ENCODE results near the gene REV3L. TPM values are rescaled to one million over a fixed set of nuclear protein-coding genes. Genes with fewer than 3 reads are reported as not detected.

Gene REV3L
- total and polyA plus RNA-seq, 2 donors (not counting 3 experiments of a cell fraction or from before 2014, with no cell fraction given) = 6.0 to 22.7 TPM

DNA sequence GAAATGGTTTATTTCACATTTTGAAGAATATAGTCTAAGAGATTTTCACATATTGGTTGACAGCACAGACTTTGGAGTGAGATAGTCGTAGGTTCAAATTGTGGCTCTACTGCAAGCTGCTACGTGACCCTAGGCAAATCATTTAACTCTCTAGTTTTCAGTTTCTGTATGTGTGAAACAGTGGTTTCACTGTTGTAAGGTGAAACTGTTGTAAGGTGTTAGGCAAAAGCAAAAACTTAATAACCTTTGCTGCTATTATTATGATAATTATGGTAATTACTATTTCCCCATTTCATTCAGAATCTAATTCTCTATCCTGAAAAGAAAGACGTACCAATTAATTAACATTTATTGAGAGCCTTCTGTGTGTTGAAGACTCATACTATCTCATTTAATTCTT lies 144.2 kb downstream of the REV3L start:
- Histone ChIP-seq H3K9me1 (replicated peaks; ENCODE audit: control insufficient read depth, extremely low read depth, insufficient read depth, low read length) (peaks cover 2% of the 10 kb centered on the region), H3K4me1 (ENCODE audit: control insufficient read depth, extremely low read depth, insufficient read depth, low read length) (no peaks in the 10 kb centered on the region), H3K36me3 (ENCODE audit: control insufficient read depth in 2 of 2, extremely low read depth in 1 of 2, insufficient read depth in 2 of 2, low read length in 2 of 2) (peaks cover 0 to 2% of the 10 kb centered on the region in 2 experiments), H2AFZ (ENCODE audit: low read depth, low read length) (no peak overlapping the region), H3K27me3 (ENCODE audit: control insufficient read depth in 2 of 2, insufficient read depth in 2 of 2, low read length in 2 of 2) (no peaks in the 10 kb centered on the region), H3K9ac (replicated peaks; ENCODE audit: extremely low read depth, insufficient read depth, low read length) (no peak overlapping the region), H3K9me3 (replicated peaks; ENCODE audit: control insufficient read depth, insufficient read depth, low read length) (no peaks in the 10 kb centered on the region), H3K4me3 (replicated peaks in 1 of 3; ENCODE audit: insufficient read depth in 1 of 3, low read depth in 1 of 3, low read length in 3 of 3) (no peak overlapping the region), H4K20me1 (replicated peaks; ENCODE audit: control insufficient read depth, extremely low read depth, insufficient read depth, low read length) (no peaks in the 10 kb centered on the region), H3K4me2 (ENCODE audit: insufficient read depth, low read length) (no peak overlapping the region), H3K79me2 (ENCODE audit: control insufficient read depth, insufficient read depth, low read length) (no peaks in the 10 kb centered on the region), H3K27ac (ENCODE audit: insufficient read depth, low read depth, low read length) (no peak overlapping the region)
- POLR2A ChIA-PET = interaction anchor here (0.8 kb wide), 1 partner anchor 140 kb away, joined by 3 read pairs; no protein-coding TSS in a partner anchor
- intact Hi-C loops (cut with micrococcal nuclease) = no loop called here
- no peak for DNase-seq (ENCODE audit: low read depth, low spot score)
- no peak for FAIRE-seq
- BruUV-seq (replicated peaks) = no TSS peak
- dilution Hi-C loops (cut with MboI; ENCODE audit: extremely low pct_ligation_motif_present, low sequenced_read_pairs) = no loop called here
- CTCF ChIA-PET = no interaction called here
- TF ChIP-seq POLR2A (IDR thresholded peaks at IDR 0.05; ENCODE audit: low read depth, low read length) (no peak), POLR2AphosphoS5 (IDR thresholded peaks at IDR 0.05; ENCODE audit: insufficient read depth, low read depth, low read length) (no peak), MYC (IDR thresholded peaks at IDR 0.05; ENCODE audit: low read depth, low read length) (no peak), JUN (IDR thresholded peaks at IDR 0.05; ENCODE audit: borderline replicate concordance, insufficient read depth, insufficient read length, low read depth) (no peak)
- TF ChIP-seq, protein P1, sequence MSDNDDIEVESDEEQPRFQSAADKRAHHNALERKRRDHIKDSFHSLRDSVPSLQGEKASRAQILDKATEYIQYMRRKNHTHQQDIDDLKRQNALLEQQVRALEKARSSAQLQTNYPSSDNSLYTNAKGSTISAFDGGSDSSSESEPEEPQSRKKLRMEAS (IDR thresholded peaks at IDR 0.05; ENCODE audit: insufficient read depth, insufficient read length) = no peak

DNA sequence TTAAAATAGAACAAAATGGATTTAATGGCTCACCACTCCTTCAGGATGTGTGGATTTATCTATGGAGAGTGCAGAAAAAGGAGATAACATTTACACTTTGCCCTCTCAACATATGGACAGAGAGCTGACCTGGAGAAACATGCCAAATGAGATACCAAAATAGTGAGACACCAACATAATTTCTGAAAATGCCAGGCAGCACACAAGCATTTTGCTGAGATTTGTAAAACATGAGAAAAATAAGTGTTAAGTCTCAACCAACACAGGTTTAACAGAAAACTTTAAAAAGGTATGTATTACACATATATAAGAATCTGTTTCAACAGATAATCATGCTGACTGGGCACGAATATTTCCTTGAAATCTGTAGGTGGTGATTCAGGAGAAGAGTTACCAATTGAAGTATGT lies 145.2 kb downstream of the REV3L start:
- TF ChIP-seq POLR2AphosphoS5 (IDR thresholded peaks at IDR 0.05; ENCODE audit: insufficient read depth, low read depth, low read length) (no peak), POLR2A (IDR thresholded peaks at IDR 0.05; ENCODE audit: low read depth, low read length) (no peak)
- TF ChIP-seq, protein P2, sequence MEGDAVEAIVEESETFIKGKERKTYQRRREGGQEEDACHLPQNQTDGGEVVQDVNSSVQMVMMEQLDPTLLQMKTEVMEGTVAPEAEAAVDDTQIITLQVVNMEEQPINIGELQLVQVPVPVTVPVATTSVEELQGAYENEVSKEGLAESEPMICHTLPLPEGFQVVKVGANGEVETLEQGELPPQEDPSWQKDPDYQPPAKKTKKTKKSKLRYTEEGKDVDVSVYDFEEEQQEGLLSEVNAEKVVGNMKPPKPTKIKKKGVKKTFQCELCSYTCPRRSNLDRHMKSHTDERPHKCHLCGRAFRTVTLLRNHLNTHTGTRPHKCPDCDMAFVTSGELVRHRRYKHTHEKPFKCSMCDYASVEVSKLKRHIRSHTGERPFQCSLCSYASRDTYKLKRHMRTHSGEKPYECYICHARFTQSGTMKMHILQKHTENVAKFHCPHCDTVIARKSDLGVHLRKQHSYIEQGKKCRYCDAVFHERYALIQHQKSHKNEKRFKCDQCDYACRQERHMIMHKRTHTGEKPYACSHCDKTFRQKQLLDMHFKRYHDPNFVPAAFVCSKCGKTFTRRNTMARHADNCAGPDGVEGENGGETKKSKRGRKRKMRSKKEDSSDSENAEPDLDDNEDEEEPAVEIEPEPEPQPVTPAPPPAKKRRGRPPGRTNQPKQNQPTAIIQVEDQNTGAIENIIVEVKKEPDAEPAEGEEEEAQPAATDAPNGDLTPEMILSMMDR (IDR thresholded peaks at IDR 0.05; ENCODE audit: extremely low read depth in 1 of 2, insufficient read depth in 1 of 2, low read depth in 1 of 2, low read length in 2 of 2) = no peak
- ChIA-PET CTCF (no interaction called here), POLR2A (interaction anchor here (0.8 kb wide), 1 partner anchor 141 kb away, joined by 3 read pairs; no protein-coding TSS in a partner anchor)
- Histone ChIP-seq H3K4me1 (ENCODE audit: control insufficient read depth, extremely low read depth, insufficient read depth, low read length) (no peaks in the 10 kb centered on the region), H3K27me3 (ENCODE audit: control insufficient read depth in 2 of 2, insufficient read depth in 2 of 2, low read length in 2 of 2) (no peaks in the 10 kb centered on the region), H3K4me3 (replicated peaks in 1 of 3; ENCODE audit: insufficient read depth in 1 of 3, low read depth in 1 of 3, low read length in 3 of 3) (no peak overlapping the region), H3K79me2 (ENCODE audit: control insufficient read depth, insufficient read depth, low read length) (no peaks in the 10 kb centered on the region), H3K4me2 (ENCODE audit: insufficient read depth, low read length) (no peak overlapping the region), H2AFZ (ENCODE audit: low read depth, low read length) (no peak overlapping the region), H3K9me3 (replicated peaks; ENCODE audit: control insufficient read depth, insufficient read depth, low read length) (no peaks in the 10 kb centered on the region), H3K9ac (replicated peaks; ENCODE audit: extremely low read depth, insufficient read depth, low read length) (no peak overlapping the region), H3K9me1 (replicated peaks; ENCODE audit: control insufficient read depth, extremely low read depth, insufficient read depth, low read length) (peaks cover 2% of the 10 kb centered on the region), H4K20me1 (replicated peaks; ENCODE audit: control insufficient read depth, extremely low read depth, insufficient read depth, low read length) (no peaks in the 10 kb centered on the region), H3K27ac (ENCODE audit: insufficient read depth, low read depth, low read length) (no peak overlapping the region), H3K36me3 (ENCODE audit: control insufficient read depth in 2 of 2, extremely low read depth in 1 of 2, insufficient read depth in 2 of 2, low read length in 2 of 2) (peaks cover 2 to 4% of the 10 kb centered on the region in 2 experiments)
- intact Hi-C loops (cut with micrococcal nuclease) (no loop called here), dilution Hi-C loops (cut with MboI; ENCODE audit: extremely low pct_ligation_motif_present, low sequenced_read_pairs) (no loop called here)
- DNase-seq (ENCODE audit: low read depth, low spot score) (no peak), FAIRE-seq (no peak)
- BruUV-seq (replicated peaks) = no TSS peak

Data from endothelial cell of umbilical vein (primary cell).